ENCODE data around the gene ZNF653. TPM values are rescaled to one million over a fixed set of nuclear protein-coding genes. Genes with fewer than 3 reads are reported as not detected.

ZNF653 gene, protein sequence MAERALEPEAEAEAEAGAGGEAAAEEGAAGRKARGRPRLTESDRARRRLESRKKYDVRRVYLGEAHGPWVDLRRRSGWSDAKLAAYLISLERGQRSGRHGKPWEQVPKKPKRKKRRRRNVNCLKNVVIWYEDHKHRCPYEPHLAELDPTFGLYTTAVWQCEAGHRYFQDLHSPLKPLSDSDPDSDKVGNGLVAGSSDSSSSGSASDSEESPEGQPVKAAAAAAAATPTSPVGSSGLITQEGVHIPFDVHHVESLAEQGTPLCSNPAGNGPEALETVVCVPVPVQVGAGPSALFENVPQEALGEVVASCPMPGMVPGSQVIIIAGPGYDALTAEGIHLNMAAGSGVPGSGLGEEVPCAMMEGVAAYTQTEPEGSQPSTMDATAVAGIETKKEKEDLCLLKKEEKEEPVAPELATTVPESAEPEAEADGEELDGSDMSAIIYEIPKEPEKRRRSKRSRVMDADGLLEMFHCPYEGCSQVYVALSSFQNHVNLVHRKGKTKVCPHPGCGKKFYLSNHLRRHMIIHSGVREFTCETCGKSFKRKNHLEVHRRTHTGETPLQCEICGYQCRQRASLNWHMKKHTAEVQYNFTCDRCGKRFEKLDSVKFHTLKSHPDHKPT
- total RNA-seq: 10.5 TPM

DNA sequence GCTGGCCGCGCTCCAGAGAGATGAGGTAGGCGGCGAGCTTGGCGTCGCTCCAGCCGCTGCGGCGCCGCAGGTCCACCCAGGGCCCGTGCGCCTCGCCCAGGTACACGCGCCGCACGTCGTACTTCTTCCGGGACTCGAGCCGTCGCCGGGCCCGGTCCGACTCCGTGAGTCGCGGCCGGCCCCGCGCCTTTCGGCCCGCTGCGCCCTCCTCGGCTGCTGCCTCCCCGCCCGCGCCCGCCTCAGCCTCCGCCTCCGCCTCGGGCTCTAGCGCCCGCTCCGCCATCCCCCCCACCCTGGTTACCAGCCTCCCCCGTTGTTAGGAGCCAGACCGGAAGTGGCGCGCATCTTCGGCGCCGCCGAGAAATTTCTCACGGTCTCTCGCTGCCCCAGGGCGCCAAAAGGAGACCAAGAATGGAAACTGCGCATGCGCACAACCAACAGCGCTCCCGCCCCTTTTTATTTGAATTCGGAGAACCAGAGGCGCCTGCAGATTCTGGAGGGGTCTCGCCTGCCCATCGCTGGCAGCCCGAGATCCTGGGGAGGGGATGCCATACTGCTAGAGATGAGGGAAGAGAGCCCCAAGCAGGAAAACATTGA lies at the start of gene ZNF653:
TSS of gene ZNF653 (minus strand) at position 336 of the 597 bp plus-strand sequence. CDS start at position 283, 53 bp downstream.

DNA sequence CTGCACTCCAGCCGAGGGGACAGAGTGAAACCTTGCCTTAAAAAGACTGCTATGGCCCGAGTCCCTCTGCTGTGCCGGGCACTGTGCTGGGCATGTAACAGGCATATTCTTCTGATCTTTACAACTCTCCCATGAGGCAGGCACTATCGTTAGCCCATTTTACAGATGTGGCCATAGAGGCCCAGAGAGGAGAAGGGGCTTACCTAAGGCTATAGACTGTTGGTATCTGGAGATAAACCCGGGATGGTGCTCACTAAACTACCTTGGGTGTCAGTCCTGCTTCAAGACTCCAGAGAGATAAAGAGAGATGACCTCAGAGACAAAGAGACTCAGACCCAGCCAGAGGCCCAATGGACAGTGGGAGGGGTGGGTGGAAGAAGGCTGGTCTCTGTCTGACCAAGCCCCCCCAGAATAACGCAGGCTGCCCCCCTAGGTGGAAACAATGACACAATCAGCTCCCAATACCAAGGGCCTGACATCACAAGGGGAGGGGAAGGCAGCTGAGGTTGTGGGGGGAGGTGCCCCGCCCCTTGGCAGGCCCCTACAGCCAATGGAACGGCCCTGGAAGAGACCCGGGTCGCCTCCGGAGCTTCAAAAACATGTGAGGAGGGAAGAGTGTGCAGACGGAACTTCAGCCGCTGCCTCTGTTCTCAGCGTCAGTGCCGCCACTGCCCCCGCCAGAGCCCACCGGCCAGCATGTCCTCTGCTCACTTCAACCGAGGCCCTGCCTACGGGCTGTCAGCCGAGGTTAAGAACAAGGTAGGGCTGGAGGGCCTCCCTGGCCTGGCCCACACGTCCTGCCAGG lies 32.8 kb upstream of the ZNF653 start, which contains the start of gene CNN1:
TSS of gene CNN1 (plus strand) at position 620 of the 805 bp plus-strand sequence. CDS start at position 697, 77 bp downstream.

DNA sequence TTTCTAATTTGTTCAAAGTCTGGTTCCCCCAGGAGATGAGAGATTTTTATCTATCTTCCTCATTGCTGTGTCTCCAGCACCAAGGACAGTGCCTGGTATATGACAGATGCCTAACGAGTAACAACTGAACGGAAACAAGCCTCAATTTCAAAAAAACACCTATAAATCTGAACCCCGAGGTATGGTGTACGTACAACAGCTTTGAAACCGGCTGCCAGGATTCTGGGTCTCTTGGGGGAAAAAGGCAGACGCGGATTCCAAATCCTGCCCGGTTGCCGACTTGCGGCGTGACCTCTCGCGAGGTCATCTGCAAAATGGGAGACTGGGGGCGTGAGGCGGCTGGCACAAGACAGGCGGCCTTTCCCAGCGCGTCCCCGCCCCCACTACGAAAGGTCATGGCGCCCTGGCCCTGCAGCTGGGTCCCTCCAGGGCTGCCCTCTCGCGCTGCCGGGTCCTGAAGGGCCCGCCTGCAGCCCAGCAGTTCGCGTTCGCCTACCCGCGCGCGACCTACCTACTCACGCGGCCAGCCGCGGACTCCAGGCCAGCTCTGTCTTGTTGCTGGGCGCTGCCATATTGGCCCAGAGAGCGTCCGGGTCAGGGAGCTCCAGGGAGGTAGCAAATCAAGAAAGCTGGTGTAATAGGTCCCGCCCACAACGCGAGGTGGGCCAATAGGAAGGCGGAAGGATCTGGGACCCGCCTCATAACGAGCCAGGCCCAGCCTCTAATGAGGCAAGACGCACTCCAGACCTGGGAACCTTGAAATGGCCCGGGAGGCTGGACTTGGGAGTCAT lies 23.1 kb upstream of the ZNF653 start, which contains the start of gene ECSIT:
TSS of gene ECSIT (minus strand) at position 584 of the 791 bp plus-strand sequence. CDS start 9,964 bp downstream, outside the sequence.

DNA sequence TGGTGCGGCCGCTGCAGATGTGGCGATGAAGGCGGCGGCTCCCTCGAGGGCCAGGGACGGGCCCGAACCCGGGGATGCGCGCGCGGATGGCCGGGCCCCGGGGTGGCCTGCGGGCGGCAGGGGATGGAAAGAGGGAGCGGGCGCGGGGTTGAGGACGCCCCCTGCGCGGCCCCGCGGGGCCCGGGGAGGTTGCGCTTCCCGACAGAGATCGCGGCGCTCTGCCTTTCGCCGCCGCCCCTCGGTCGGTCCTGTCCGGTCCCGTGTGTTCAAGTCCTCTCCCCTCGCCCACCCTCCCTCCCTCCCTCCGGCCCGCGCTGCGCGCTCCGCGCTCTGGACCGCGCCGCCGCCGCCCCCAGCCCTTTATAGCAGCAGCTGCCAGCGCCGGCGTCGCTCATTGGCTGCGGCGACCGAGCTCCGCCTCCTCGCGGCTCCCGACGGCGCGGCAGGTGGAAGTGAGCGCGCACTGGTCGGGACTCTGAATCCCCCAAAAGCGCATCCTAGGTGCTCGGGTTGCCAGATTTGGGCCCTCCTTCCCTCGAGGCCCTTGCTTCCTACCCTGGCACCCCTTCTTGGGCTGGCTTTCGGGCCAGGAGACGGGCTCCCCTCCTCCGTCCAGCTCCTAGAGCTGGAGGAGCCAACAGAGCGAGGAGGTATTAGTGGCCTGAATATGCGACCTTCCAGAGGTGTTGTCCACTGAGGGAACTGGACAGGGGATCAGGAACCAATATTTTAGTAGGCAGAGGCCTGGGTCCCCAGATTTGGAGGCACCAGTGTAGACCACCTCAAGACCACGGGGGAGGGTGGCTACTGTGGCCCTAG lies 24.7 kb downstream of the ZNF653 start, which contains the start of gene ELAVL3:
TSS of gene ELAVL3 (minus strand) at position 332 of the 819 bp plus-strand sequence. CDS start 438 bp downstream, outside the sequence.

DNA sequence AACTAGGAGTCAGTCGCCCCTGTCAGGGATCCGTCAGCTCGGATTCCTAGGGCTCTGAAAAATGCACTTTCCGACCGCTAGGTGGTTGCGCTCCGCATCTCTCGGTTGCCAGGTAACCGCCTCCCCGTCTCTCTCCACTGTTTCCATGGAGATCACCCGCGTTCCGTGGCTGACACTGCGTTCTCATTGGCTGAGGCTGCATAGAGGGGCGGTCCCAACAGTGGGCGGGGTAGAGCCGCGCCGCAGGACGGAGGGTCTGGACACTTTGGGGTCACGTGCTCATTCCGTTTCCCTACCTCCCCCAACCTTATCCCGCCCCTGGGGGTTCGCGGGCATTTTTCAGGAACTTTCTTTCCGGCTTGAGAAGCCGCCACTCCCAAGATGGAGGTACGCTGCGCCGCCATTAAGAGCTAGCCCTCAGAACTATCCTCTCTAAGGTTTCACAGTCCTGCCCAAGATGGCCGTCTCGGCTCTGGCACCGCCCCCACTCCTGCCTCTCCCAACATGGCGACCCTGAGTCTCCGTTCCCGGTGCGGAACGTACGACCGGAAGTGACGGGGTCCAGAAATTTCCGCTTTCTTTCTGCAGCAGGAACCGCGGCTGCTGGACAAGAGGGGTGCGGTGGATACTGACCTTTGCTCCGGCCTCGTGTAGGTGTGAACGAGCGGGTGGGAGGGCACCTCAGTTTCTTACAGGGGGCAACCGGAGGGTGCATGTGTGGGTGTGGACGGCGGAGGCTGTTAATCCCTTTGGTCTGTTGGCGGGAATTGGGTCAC lies 70.4 kb downstream of the ZNF653 start, which contains the start of the genes ODAD3 and PRKCSH:
TSS of gene ODAD3 (minus strand) at position 65 of the 776 bp plus-strand sequence. CDS start 105 bp downstream, outside the sequence.
TSS of gene PRKCSH (plus strand) at position 579 of the 776 bp plus-strand sequence. CDS start 483 bp downstream, outside the sequence.

Small RNA genes lying within 50 kb of the gene (small RNA-seq; reads per million reads assigned to genes)
- 0.32 reads per million, percentile 37 among the genes with 10 or more reads in this experiment for gene MIR7974 (ENCODE audit: low replicate concordance)
- gene RN7SL833P (ENCODE audit: low replicate concordance): 0.70 reads per million, percentile 74 among the genes with 10 or more reads in this experiment

Other genes starting within 250 kb of the ZNF653 start
- gene DOCK6, start 243.3 kb downstream of the ZNF653 start, total RNA-seq: 69.7 TPM
- gene TSPAN16, start 209.7 kb downstream of the ZNF653 start, total RNA-seq: not detected
- 24.9 TPM for gene RAB3D, start 166.2 kb downstream of the ZNF653 start, total RNA-seq
- gene TMEM205, start 159.6 kb downstream of the ZNF653 start, total RNA-seq: 113 TPM
- 15.6 TPM for gene CCDC159, start 159.3 kb downstream of the ZNF653 start, total RNA-seq
- 17.1 TPM for gene PLPPR2, start 150.4 kb downstream of the ZNF653 start, total RNA-seq
- 2.1 TPM for gene SWSAP1, start 131.2 kb downstream of the ZNF653 start, total RNA-seq
- gene EPOR, start 121.5 kb downstream of the ZNF653 start, total RNA-seq: 14.8 TPM
- gene RGL3, start 86.5 kb downstream of the ZNF653 start, total RNA-seq: 46.8 TPM
- 0.64 TPM for gene ODAD3, start 70.7 kb downstream of the ZNF653 start, total RNA-seq
- 165 TPM for gene PRKCSH, start 70.2 kb downstream of the ZNF653 start, total RNA-seq
- 0.18 TPM for gene ELAVL3, start 24.8 kb downstream of the ZNF653 start, total RNA-seq
- gene ECSIT, start 23.3 kb upstream of the ZNF653 start, total RNA-seq: 49.9 TPM
- gene CNN1, start 33.0 kb upstream of the ZNF653 start, total RNA-seq: 8.5 TPM
- gene ELOF1, start 53.4 kb upstream of the ZNF653 start, total RNA-seq: 24.9 TPM
- 10.0 TPM for gene ACP5, start 71.8 kb upstream of the ZNF653 start, total RNA-seq
- 33.2 TPM for gene ZNF627, start 91.6 kb upstream of the ZNF653 start, total RNA-seq
- 15.2 TPM for gene ZNF823, start 233.1 kb upstream of the ZNF653 start, total RNA-seq

All from metanephros (tissue), 2 donors.